GM12892 (cell line): Measurements from ENCODE around the gene PTPRQ.

Experiments
- POLR2A ChIP-seq: IDR thresholded peaks from 2 replicates; pipeline ENCODE4 v1.6.1; 2011; ENCODE audit warnings: low read depth, low read length, control low read depth
- POLR2AphosphoS5 ChIP-seq: IDR thresholded peaks from 2 replicates; pipeline ENCODE4 v1.6.1; 2011; ENCODE audit warnings: low read depth, low read length, control low read depth
- TAF1 ChIP-seq: IDR thresholded peaks from 2 replicates; pipeline ENCODE4 v1.6.1; 2011; ENCODE audit warnings: low read depth, mild to moderate bottlenecking, control low read depth, low read length, borderline replicate concordance

- TF ChIP-seq POLR2AphosphoS5: no peak
- TF ChIP-seq POLR2A: no peak
- TF ChIP-seq TAF1: no peak
These were observed 235.5 kb downstream of the PTPRQ start for GRCh38 chr12:80679346-80680131.
